Activated CD8-positive, alpha-beta memory T cell treated with anti-CD3 and anti-CD28 coated beads for 36 hours (primary cell): ENCODE measurements around the gene DOCK10. TPM values are rescaled to one million over a fixed set of nuclear protein-coding genes. Genes with fewer than 3 reads are reported as not detected.

ENCODE experiments used
- CTCF ChIA-PET: fragments of 350-600 bp; sonication (Branson Sonifier 250); formaldehyde crosslinking; loops from one replicate; lab custom pipeline; 2021; ENCODE audit warnings: antibody characterized with exemption; lab: Charles Lee
- POLR2A ChIA-PET: fragments of 350-600 bp; sonication (Branson Sonifier 250); formaldehyde crosslinking; loops from one replicate; lab custom pipeline; 2021; ENCODE audit warnings: antibody characterized with exemption; lab: Charles Lee
- total RNA-seq, 2 experiments: library from RNA; stranded (reverse); gene quantifications; one replicate each; pipeline ENCODE4 v1.2.3, GENCODE V29; 2021

The DOCK10 gene
- 100 to 1,000 TPM; 144 to 152 TPM for total RNA-seq

DNA sequence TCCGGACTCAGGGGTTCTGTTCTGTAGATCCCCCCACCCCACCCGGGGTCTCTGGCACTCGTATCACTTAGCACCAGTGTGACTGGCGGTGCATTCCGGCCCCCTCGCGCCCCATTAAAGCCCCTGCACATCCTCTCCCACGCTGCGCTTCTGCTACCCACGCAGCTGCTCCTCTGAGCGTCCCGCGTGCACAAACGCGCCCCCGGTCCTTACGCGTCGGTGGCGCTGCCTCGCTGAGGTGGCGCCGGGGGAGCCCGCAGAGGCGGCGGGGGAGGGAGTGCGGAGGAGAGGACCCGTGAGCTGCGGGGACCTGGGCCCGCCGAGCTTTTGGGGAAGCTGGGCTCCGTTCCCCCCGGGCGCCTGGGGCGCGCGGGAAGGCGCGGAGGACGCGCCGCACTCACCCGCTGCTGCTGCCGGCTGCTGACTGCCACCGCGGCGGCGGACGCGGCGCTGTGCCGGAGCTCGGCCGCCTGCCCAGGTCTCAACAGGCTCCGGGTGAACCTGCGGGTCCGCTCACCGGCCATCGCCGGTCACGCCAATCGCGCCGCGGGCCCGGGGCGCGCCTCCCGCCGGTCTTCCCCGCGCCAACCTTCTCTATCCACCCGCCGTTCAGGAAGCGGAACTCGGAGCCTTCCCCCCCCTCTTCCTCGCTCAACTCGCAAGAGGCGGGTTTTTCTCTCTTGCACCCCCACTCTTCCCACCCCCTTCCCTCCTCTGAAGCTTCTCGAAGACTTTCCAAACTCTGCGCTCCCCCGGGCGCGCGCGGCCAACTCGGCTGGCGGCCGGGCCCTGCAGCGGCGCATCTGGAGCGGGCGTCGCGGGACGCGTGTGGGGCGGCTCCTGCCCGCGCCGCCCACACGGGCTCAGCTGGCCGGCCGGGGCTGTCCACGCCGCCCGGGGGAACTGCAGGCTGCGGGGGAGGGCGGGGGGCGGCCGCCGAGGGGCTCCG is at the start of gene DOCK10:
Gene DOCK10, minus strand, starts transcription at position 618 of the 949 bp plus-strand sequence. Its CDS starts 94 bp downstream, at position 524.
- CTCF ChIA-PET, result interaction anchor here (0.6 to 3.4 kb wide), 7 partner anchors 15 to 110 kb away, joined by 3 to 18 read pairs (median 4); no protein-coding TSS in a partner anchor

DNA sequence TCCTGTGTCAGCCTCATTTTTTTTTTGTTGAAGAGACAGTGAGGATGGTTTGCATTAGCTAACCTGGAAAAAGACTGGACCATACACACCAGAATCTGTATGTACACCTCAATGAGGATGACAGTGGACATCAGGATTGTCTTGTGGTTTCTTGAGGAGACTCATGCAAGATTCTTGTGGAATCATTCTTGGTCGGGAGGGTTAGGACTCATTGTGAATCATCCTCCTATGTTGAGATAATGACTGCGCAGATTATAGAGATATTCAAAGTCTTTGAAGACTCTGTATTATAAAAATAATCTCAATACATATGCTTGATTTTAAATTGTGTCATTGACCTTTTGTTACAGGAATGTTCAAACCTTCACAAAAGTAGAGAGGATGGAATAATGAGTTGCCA is 49.1 kb upstream of the DOCK10 start:
- ChIA-PET CTCF (no interaction called here), POLR2A (no interaction called here)

More for the DNA sequence above, at the start of gene DOCK10:
- POLR2A ChIA-PET, result interaction anchor here (0.6 to 1.6 kb wide), 6 partner anchors 11 to 115 kb away, joined by 3 to 7 read pairs (median 5); no protein-coding TSS in a partner anchor

DNA sequence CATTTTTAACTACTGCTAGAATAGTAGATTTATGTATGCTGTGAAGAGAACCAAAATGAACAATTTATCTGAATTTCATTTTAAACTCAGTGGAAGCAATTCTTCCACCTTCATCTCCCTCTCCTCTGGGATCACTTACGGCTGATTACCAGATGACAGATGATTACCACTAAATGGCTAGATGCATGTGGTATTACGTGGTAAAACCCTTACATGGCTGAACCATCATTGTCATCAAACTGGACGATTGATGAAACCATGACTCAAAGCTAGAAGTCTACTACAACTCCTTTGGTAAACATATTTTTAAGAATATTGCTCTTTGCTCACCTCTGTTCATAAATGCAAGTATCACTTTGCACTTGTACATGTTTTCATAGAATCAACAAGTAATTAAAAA is 48.5 kb upstream of the DOCK10 start:
- CTCF ChIA-PET, result no interaction called here

DNA sequence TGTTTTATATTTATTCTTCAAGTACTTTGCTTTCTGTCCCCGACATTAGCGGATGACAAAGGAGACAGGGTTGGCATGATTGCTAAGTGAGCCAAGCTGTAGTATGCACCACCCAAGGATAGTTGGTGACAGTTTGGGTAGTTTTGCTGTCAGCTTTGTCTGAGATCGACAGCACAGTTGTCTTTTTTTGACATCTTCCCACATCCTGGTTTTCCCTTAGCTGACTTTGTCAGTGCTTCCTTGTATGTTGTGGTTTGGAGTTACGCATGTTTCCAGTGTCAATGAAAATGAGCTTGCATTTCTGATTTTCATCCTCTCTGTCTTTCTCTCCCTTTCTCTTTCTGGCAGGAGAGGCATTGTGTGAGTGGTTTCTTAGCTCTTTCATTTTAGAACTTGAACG is 44.6 kb upstream of the DOCK10 start:
- ChIA-PET POLR2A (no interaction called here), CTCF (no interaction called here)

More for the DNA sequence above, 48.5 kb upstream of the DOCK10 start:
- POLR2A ChIA-PET, result no interaction called here

DNA sequence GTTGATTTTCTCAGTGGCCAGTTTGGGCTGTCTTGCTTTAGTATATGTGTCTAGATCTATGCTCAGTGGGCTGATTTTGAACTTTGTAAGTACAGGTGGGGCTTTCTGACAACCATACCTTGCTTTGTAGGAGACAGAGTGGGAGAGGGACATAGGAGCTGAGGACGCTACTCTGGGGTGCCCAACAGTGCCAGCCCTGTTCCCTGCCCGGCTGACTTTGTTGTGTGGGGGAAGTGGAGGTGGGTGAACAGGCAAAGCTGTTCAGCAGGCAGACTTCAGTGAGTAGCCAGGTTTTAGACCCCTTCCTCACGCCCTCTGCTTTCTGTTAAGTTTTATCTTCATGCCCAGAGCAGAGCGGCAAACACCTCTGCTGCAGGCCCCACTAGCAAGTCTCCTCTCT is 44.2 kb upstream of the DOCK10 start:
- ChIA-PET POLR2A (no interaction called here), CTCF (no interaction called here)

DNA sequence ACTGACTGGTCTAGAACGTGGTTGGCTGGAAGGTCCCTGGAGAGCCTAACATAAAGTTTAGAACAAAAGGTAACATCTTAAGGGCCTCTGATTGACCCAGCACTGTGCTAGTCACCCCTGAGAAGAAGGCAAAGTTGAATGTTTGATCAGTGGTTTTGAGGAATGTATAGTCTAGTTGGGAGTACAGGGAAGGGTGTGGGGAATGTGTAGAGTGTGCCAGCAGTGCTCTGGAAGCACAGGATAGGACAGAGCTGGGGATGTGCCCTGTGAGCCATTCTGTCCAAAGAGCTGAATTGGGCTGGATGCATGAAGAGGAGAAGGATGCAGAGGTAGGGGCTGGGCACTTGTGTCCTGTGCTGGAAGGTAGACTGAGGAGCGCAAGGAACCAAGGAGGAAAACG is 41.0 kb upstream of the DOCK10 start:
- ChIA-PET POLR2A (no interaction called here), CTCF (no interaction called here)

DNA sequence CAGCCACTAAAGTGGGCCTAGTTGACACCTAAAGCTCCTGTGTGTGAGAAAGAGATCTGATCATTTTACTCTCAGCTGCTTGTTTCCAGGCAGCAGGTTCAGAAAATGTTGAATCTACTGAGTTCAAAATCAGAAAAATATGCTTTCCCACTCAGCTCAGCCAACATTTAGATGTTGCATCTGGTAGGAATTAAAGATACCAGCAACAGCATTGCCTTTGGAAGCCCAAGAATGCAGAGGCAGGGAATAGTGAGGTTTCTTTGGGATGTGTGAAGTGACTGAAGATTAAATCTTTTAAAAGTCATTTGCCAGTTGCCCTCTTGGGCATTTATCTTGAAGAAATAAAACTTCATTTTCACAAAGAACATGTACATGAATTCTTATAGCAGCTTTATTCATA is 33.9 kb upstream of the DOCK10 start:
- POLR2A ChIA-PET, result no interaction called here

DNA sequence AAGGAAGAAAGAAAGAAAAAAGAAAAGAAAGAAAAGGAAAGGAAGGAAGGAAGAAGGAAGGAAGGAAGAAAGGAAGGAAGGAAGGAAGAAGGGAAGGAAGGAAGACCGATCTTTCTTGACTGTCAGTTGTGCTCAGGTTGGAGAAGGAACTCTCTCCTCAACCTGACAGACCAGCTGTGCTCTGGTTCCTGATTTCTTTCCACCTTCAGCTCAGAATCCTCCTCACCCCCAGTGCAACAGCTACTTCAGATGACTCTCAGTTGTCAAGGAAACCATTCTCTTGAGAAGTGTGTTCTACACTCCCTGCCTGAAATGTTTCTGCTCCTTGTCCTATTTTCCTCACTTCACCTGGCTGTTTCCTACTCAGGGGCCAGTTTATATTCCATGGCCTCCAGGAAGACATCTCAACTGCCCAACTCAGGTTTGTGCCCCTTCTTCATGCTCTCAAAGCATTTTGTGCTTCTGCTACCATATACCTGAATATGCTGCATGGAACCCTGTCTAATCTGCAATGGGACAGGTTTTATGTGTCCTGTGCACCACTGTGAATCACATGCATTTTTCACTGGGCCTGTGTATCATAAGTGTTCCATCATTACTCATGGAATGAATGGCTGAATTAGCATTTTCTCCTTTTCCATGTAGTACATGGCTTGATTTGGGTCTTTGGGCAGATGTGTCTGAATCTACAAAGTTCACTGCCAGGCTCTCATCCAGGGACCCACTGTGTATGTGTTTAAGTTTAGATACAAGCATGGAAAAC is 32.8 kb upstream of the DOCK10 start:
- POLR2A ChIA-PET, result no interaction called here
- CTCF ChIA-PET, result no interaction called here

More for the DNA sequence above, 33.9 kb upstream of the DOCK10 start:
- CTCF ChIA-PET, result no interaction called here

DNA sequence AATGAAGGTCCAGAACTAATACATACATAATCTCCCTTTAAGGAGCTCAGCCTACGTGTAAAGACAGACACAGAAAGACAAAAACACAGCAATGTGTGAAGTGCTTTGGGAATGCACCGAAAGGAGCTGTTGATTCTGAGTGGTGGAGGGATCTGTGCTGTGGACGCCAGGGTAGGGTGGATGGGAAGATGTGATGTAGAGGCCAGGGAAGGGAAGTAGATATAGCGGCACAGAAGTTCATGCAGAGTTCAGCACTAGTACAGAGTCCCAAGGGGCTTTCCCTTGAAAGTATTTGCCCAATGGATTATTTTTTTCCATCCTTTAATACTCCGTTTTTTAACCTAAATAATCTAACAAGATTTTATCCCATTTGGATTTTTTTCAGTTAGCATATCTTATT is 32.1 kb upstream of the DOCK10 start:
- CTCF ChIA-PET, result no interaction called here
- POLR2A ChIA-PET, result no interaction called here

DNA sequence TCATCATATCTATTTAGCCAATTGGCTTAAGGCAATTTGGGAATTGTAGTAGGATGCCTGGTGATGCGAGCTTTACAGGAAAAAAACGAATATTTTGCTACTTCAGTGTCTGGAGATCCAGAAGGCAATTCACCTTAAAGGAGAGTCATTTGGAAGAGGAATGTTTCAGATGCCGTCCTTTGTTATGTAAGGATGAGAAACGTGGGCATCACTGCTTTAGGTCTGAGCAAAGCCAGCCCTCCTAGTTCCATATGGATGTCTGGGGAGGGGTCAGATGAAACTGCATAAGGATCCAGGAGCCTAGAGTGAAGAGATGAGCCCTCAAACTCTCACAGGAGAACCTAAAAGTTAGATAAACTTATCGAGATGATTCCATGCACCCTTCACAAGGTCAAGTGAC is 30.9 kb upstream of the DOCK10 start:
- POLR2A ChIA-PET, result no interaction called here
- CTCF ChIA-PET, result no interaction called here

DNA sequence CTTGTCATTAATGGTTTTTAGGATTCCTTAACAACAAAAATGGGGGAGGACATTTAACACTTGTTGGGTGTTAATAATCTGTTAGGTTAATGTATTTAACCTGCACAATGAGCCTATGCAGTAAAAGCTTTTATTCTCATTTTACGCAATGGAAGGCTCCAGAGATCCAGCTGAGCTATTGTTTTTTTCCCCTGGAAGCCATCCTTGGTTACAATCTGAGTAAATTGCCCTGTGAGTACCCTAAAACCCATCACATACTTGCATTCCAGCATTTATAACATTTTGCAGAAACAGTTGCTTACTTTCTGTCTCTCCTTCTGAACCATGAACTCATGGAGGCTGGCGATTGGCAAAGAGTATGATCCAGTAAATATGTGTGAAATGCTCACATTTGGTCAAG is 30.2 kb upstream of the DOCK10 start:
- CTCF ChIA-PET, result interaction anchor here (0.6 kb wide), 1 partner anchor 143 kb away, joined by 4 read pairs; no protein-coding TSS in a partner anchor
- POLR2A ChIA-PET, result no interaction called here

DNA sequence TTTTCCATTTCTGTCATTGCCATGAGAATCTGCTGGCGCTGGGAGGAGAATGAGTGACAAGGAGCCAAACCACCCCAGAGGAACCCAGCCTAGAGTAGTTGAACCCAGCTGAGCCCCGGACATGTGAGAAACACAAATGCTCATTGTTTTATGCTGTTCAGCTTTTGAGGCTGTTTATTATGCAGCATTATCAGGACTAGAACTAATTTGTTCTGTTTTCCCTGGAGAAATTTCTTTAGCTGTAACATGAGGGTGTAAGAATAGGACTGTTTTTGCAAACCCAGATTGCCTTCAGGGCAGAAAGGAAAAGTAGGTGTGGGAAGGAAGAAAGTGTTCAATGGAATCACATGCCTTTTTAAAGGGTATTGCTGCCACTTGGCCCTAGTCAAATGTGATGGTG is 28.5 kb upstream of the DOCK10 start:
- POLR2A ChIA-PET, result interaction anchor here (0.7 kb wide), 1 partner anchor 538 kb away, joined by 7 read pairs; no protein-coding TSS in a partner anchor
- CTCF ChIA-PET, result no interaction called here

DNA sequence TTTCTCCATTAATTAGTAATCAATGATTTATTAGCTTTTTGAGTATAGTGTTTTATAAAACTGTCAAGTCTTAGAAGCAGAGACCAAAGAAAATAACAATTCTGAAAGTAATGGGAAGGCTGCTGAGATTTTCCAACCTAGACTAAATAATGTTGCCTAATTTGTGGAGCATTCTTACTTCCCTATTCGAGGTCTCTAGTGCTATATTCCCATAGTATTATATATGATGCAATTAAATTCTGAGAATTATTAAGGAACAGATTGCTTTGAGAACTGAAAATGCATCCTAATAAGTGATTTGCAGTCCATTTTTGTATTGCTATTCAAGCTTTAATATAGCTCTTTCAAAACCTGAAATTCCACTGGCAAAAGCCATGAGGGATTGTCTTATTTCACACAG is 27.7 kb upstream of the DOCK10 start:
- POLR2A ChIA-PET, result no interaction called here
- CTCF ChIA-PET, result no interaction called here

DNA sequence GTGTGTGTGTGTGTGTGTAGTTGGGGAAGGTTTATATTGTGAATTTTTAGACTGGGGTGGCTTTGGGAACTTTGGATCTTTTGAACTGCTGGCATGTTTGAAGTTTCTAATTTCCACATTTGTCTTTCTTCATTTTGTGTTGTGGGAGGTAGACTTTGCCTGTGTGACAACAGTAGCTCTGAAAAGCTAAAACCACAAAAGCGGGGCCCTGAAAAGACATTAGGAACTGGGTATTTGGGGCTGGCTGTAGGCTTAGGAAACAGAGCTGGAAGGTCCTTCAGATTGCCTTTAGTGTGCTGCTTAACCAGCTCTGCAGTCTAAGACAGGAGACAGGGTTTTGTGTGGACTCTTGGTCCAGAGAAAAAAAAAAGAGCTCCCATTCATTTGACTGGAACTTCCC is 27.2 kb upstream of the DOCK10 start:
- POLR2A ChIA-PET, result no interaction called here
- CTCF ChIA-PET, result no interaction called here

DNA sequence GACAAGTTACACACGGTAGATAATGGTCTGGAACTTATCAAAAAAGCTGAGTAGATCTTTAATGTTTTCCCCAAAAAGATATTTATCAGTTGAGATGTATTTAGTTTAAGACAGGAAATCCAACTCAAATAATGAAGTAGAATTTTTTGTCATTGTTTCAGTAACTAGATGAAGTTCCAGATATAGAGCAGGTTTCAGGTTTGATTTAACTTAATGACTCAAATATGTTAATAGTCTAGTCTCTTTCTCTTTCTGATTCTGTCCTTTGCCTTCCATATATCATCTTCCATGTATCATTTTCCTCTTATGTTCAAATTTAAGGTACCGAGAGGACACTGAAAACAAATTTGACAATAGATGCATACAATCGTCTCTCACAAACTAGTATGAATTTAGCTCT is 23.6 kb upstream of the DOCK10 start:
- CTCF ChIA-PET, result interaction anchor here (1.8 kb wide), 1 partner anchor 245 kb away, joined by 3 read pairs; no protein-coding TSS in a partner anchor
- POLR2A ChIA-PET, result no interaction called here

DNA sequence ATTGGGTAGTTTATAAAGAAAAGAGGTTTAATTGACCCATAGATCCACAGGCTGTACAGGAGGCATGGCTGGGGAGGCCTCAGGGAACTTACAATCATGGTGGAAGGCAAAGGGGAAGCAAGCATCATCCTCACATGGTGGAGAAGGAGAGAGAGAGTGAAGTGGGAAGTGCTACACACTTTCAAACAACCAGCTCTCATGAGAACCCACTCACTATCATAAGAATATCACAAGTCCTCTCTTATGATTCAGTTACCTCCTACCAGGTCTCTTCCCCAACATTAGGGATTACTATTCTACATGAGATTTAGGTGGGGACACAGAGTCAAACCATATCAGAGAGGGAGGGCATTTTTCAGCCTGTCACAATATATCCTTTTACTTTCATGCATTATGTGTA is 22.7 kb upstream of the DOCK10 start:
- POLR2A ChIA-PET, result interaction anchor here (0.6 kb wide), 1 partner anchor 173 kb away, joined by 3 read pairs; no protein-coding TSS in a partner anchor
- CTCF ChIA-PET, result interaction anchor here (1.8 kb wide), 1 partner anchor 244 kb away, joined by 3 read pairs; no protein-coding TSS in a partner anchor

DNA sequence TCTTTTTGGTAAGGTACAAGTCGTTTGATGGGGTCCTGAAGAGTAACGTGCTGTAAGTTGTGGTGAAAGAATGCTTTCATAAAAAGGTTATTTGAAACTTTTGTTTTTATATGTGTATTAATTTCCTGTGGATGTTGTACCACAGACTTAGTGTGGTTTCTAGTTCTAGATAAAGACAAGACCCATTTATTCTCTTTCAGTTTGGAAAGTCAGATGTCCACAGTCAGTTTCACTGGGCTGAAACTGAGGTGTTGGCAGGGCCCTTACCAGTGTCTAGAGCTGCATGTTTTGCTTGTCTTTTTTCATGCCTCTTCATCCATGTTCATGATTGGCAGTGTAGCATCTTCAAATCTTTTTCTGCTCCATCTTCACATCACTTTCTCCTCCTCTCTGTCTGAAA is 22.1 kb upstream of the DOCK10 start:
- ChIA-PET CTCF (interaction anchor here (1.8 kb wide), 1 partner anchor 244 kb away, joined by 3 read pairs; no protein-coding TSS in a partner anchor), POLR2A (no interaction called here)

DNA sequence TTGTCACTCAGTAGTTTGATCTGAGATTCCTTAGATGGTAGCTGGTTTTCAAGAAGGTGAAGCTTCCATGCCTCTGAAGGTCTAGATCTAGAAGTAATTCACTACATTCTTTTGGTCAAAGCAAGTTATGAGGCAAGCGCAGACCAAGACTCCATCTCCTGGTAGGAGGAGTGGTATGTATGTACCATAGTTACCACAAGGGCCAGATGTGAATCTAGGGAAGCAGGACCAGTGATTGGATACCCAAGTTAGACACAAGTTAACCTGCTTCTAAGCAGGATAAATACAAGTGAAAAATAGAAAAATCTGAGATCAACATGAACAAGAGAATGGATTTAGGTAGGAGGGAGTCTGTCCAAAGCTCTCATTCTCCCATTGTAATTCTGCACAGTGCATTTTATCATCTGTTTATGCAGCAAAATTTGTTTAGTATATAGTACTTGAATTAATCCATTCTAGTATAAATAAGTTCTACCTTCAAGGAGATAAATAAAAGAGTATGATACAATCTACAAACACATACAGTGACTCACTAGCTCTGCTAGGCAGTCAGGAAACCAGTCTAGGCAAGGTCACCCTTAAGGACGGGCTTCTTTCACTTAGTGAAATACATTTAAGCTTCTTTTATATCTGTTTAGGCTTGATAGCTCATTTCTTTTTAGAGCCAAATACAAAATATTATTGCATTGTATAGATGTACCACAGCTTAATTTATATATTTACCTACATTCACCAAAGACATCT is 14.2 kb upstream of the DOCK10 start:
- CTCF ChIA-PET, result interaction anchor here (1.0 kb wide), 1 partner anchor 226 kb away, joined by 3 read pairs; no protein-coding TSS in a partner anchor
- POLR2A ChIA-PET, result no interaction called here

DNA sequence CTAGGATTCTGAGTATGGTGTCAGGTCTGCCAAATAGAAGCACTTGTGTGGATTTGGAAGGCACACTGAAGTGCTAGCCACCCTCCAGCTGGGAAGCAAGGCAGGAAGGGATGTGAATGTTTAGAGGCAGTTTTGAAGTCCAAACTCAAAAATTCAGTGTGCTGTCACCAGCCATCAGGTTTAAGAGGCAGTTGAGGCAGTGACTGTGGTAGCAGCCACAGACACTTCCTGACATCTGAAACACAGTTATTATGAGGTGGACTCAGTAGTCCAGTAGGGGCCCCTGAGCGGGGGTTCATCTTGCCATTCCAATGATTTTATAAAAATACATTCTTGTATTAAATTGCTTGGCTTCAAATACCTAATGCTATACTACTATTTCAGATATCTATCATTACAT is 13.4 kb upstream of the DOCK10 start:
- CTCF ChIA-PET, result no interaction called here
- POLR2A ChIA-PET, result interaction anchor here (0.5 kb wide), 1 partner anchor 17 kb away, joined by 3 read pairs; no protein-coding TSS in a partner anchor
